Measurements from ENCODE around the gene ADAM12. TPM values are rescaled to one million over a fixed set of nuclear protein-coding genes. Genes with fewer than 3 reads are reported as not detected.
A peak's percentile ranks its signal among the peaks of the same experiment; 100 is the strongest.

ADAM12 gene
- total RNA-seq, 2 donors from 2014 or later, result 0.14 to 1.9 TPM

DNA sequence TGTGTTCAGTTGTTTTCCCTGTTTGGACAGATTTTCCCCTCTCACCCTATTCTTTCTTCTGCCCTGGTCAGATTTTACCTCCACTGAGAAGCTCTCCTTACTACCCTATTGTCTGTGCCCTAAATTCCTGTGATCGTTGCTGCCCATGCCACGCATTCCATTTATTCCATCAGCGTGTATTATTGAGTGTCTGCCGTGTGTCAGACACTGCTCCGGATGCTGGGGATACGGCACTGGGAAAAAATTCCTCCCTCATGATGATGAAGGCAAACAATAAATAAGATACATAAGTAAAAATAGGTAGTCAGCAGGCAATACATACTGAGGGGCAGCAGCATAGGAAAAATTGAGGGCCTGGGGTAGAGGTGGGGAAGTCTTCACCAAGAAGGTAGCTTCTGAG lies 405.1 kb downstream of the ADAM12 start:
- 77% methylated on average over 6 of the region's 6 CpGs for WGBS
- intact Hi-C loops (cut with DNase I), result loop anchor here (5.0 kb wide), 3 partner anchors 404 to 1869 kb away; partner anchors contain the start of gene ADAM12
- H3K4me3 ChIP-seq, result no peak overlapping the region
- no peak overlapping the region for H3K27ac ChIP-seq
- no peaks in the 10 kb centered on the region for H3K9me3 ChIP-seq
- no peaks in the 10 kb centered on the region for H3K36me3 ChIP-seq
- no peak for TF ChIP-seq POLR2A (IDR thresholded peaks at IDR 0.05)
- TF ChIP-seq CTCF (IDR thresholded peaks at IDR 0.05), result no peak
- TF ChIP-seq POLR2AphosphoS5 (IDR thresholded peaks at IDR 0.05), result no peak
- no peaks in the 10 kb centered on the region for H3K27me3 ChIP-seq (replicated peaks; ENCODE audit: insufficient read depth)
- H3K4me1 ChIP-seq (replicated peaks), result no peaks in the 10 kb centered on the region
- DNase-seq (ENCODE audit: low spot score), result no peak

DNA sequence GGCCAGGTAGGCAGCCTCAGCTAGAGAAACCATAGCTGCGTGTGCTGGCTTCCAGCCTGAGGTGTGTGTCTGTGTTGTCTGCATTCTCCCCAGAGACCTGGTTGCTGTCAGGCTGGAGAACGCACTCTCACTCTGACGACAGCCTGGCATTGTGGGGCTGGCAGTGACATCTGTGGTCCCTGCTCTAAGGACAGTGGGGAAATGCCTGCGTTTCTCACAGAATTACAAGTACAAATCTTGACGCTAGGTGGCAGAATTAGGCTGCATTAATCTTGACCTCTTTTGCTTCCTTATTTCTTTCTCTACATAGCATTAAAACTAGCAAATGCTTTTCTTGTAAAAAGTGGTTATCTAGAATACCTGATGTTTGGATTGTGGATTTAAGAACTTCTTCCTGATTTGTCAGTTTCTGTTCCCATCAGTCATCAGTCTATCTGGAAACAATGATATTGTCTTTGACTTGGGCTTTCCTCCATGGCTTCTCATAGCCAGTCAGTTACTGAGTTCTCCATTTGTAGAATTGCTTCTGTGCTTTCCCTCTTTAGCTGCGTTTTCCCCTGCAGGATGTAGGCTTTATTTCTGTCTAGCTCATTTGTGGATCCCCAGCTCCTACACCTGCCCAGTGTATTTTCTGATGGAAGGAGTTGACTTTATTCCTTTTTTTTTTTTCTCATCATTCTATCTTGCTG lies 405.9 kb downstream of the ADAM12 start:
- H3K4me3 ChIP-seq, result no peak overlapping the region
- H3K27me3 ChIP-seq (replicated peaks; ENCODE audit: insufficient read depth), result no peaks in the 10 kb centered on the region
- H3K4me1 ChIP-seq (replicated peaks), result no peaks in the 10 kb centered on the region
- no peak overlapping the region for H3K27ac ChIP-seq
- H3K9me3 ChIP-seq, result no peaks in the 10 kb centered on the region
- peak; percentile 27 to 82 (median 65) for TF ChIP-seq CTCF (IDR thresholded peaks at IDR 0.05)
- no peak for TF ChIP-seq POLR2AphosphoS5 (IDR thresholded peaks at IDR 0.05)
- no peak for TF ChIP-seq POLR2A (IDR thresholded peaks at IDR 0.05)
- intact Hi-C loops (cut with DNase I), result loop anchor here (5.0 kb wide), 3 partner anchors 405 to 1870 kb away; partner anchors contain the start of gene ADAM12
- peak; percentile 43 for DNase-seq (ENCODE audit: low spot score)
- 17% methylated on average over 6 of the region's 6 CpGs for WGBS
- no peaks in the 10 kb centered on the region for H3K36me3 ChIP-seq

DNA sequence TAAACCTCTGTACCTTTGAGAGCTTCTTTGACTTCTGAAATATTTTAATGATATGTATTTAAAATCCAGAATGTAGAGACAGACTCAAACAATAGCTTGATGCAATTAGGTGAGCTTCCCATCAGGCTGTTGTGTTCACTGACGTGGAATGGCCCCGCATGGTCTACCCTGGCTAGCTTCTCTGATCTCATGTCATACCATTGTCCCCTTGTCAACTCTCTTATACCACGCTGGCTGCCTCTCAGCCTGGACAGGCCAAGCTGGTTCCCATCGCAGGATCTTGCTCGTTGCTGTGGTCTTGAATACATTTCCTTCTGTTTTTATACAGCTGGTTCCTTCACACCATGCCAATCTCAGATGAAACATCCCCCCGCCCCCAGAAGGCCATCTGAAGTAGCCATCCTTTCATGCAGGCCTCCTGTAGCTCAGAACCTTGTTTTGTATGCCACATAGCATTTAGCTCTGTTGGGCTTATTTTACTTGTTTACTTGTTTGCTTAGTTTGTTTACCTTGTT lies 407.7 kb downstream of the ADAM12 start:
- Histone ChIP-seq H3K9me3 (no peaks in the 10 kb centered on the region), H3K27ac (no peak overlapping the region), H3K4me3 (no peak overlapping the region), H3K36me3 (no peaks in the 10 kb centered on the region), H3K4me1 (replicated peaks) (no peaks in the 10 kb centered on the region), H3K27me3 (replicated peaks; ENCODE audit: insufficient read depth) (no peaks in the 10 kb centered on the region)
- intact Hi-C loops (cut with DNase I), result loop anchor here (5.0 kb wide), 3 partner anchors 407 to 1872 kb away; partner anchors contain the start of gene ADAM12
- TF ChIP-seq POLR2AphosphoS5 (IDR thresholded peaks at IDR 0.05) (no peak), CTCF (IDR thresholded peaks at IDR 0.05) (no peak), POLR2A (IDR thresholded peaks at IDR 0.05) (no peak)
- 76% methylated on average over 6 of the region's 6 CpGs for WGBS
- no peak for DNase-seq (ENCODE audit: low spot score)

DNA sequence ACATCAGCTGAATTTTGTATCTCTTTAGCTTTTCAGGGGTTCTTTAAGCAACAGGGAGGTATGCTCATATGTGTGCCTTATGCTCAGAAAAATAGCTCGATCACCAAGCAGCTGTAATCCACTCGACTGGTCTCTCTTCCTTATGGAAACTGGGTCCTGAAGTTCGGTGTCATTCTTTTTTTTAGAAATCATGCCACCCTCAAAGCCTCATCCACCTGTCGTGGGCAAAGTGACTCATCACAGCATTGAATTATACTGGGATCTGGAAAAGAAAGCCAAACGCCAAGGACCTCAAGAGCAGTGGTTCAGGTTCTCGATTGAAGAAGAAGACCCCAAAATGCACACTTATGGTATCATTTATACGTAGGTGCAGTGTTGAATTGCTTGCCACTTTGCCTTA lies 408.3 kb downstream of the ADAM12 start:
- H3K27ac ChIP-seq, result no peak overlapping the region
- no peaks in the 10 kb centered on the region for H3K27me3 ChIP-seq (replicated peaks; ENCODE audit: insufficient read depth)
- no peaks in the 10 kb centered on the region for H3K36me3 ChIP-seq
- no peaks in the 10 kb centered on the region for H3K9me3 ChIP-seq
- DNase-seq (ENCODE audit: low spot score), result no peak
- no peaks in the 10 kb centered on the region for H3K4me1 ChIP-seq (replicated peaks)
- no peak overlapping the region for H3K4me3 ChIP-seq
- intact Hi-C loops (cut with DNase I), result loop anchor here (5.0 kb wide), 3 partner anchors 407 to 1872 kb away; partner anchors contain the start of gene ADAM12
- TF ChIP-seq CTCF (IDR thresholded peaks at IDR 0.05) (no peak), POLR2AphosphoS5 (IDR thresholded peaks at IDR 0.05) (no peak), POLR2A (IDR thresholded peaks at IDR 0.05) (no peak)
- 83% methylated on average over 7 of the region's 7 CpGs for WGBS

Measured in prostate gland (tissue), 2 donors.